Parathyroid adenoma (tissue), 2 donors: Measurements from ENCODE around the gene ZNF616.
"Not testable (repeated sequence)": the region's sequence is repeated elsewhere in the genome, so short reads cannot be mapped to it uniquely, and the experiment has no call there.

ENCODE experiments used
- H2AFZ ChIP-seq: fragments of 300-600 bp; sonication (generic); one replicate; pipeline ENCODE4 v1.7.0; 2017; ENCODE audit warnings: antibody characterized with exemption, mild to moderate bottlenecking
- H3K27ac ChIP-seq: fragments of 300-600 bp; sonication (generic); one replicate; pipeline ENCODE4 v1.7.0; 2017
- H3K27me3 ChIP-seq: fragments of 300-600 bp; sonication (generic); one replicate; pipeline ENCODE4 v1.7.0; 2017; ENCODE audit warnings: low read length; ENCODE audit not compliant: control insufficient read depth, insufficient read depth
- H3K36me3 ChIP-seq: fragments of 300-600 bp; sonication (generic); one replicate; pipeline ENCODE4 v1.7.0; 2017; ENCODE audit warnings: low read length; ENCODE audit not compliant: control insufficient read depth, insufficient read depth
- H3K4me1 ChIP-seq: fragments of 300-600 bp; sonication (generic); one replicate; pipeline ENCODE4 v1.7.0; 2017; ENCODE audit warnings: control low read depth
- H3K4me2 ChIP-seq: fragments of 300-600 bp; sonication (generic); one replicate; pipeline ENCODE4 v1.7.0; 2017; ENCODE audit warnings: low read length
- H3K4me3 ChIP-seq: fragments of 300-600 bp; sonication (generic); one replicate; pipeline ENCODE4 v1.7.0; 2017; ENCODE audit warnings: low read depth, low read length
- H3K79me2 ChIP-seq: fragments of 300-600 bp; sonication (generic); one replicate; pipeline ENCODE4 v1.7.0; 2017; ENCODE audit warnings: control low read depth
- H3K9ac ChIP-seq: fragments of 300-600 bp; sonication (generic); one replicate; pipeline ENCODE4 v1.7.0; 2017; ENCODE audit warnings: mild to moderate bottlenecking
- H3K9me3 ChIP-seq: fragments of 300-600 bp; sonication (generic); one replicate; pipeline ENCODE4 v1.7.0; 2017; ENCODE audit warnings: low read length; ENCODE audit not compliant: control insufficient read depth
- TF ChIP-seq, protein P1 (sequence below): fragments of 300-600 bp; sonication (generic); IDR thresholded peaks from one replicate; pipeline ENCODE4 v1.7.0; 2017; ENCODE audit warnings: antibody characterized with exemption, mild to moderate bottlenecking
- donor health status: primary hyperparathyroidism.

ZNF616 gene

DNA sequence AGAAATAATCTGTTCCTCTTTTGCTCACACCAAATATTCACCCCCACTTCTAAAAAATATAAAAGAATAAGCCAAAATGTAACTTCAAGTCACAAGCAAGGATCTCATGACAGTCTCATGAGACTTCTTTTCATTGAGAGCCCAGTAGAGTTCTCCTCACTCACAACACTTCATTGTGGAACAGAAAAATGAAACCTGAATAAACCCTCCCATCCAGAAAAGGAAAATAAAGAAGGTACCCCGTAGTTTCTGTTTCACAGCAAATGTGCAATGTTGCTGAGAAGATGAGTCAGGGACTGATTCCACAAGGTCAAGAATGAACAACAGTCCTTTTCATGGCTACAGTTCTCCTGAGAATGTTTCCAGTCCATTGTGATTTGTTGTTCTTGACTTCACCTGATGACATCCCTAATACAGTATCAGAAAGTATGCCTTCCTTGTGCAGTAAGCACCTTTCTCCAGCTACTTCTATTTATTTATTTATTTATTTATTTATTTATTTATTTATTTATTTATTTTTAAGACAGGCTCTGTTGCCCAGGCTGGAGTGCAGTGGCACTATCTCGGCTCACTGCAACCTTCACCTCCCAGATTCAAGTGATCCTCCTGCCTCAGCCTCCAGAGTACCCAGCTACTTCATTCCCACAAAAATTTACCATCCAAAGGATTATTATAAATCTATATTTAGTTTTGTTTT is 37.7 kb downstream of the ZNF616 start:
- Histone ChIP-seq H3K4me3 (no peak overlapping the region), H3K4me1 (no peaks in the 10 kb centered on the region), H3K27me3 (no peaks in the 10 kb centered on the region), H3K4me2 (no peak overlapping the region), H2AFZ (no peak overlapping the region), H3K79me2 (no peaks in the 10 kb centered on the region), H3K36me3 (no peaks in the 10 kb centered on the region), H3K9ac (no peak overlapping the region), H3K9me3 (no peaks in the 10 kb centered on the region), H3K27ac (no peak overlapping the region)
- TF ChIP-seq, protein P1, sequence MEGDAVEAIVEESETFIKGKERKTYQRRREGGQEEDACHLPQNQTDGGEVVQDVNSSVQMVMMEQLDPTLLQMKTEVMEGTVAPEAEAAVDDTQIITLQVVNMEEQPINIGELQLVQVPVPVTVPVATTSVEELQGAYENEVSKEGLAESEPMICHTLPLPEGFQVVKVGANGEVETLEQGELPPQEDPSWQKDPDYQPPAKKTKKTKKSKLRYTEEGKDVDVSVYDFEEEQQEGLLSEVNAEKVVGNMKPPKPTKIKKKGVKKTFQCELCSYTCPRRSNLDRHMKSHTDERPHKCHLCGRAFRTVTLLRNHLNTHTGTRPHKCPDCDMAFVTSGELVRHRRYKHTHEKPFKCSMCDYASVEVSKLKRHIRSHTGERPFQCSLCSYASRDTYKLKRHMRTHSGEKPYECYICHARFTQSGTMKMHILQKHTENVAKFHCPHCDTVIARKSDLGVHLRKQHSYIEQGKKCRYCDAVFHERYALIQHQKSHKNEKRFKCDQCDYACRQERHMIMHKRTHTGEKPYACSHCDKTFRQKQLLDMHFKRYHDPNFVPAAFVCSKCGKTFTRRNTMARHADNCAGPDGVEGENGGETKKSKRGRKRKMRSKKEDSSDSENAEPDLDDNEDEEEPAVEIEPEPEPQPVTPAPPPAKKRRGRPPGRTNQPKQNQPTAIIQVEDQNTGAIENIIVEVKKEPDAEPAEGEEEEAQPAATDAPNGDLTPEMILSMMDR = no peak

- no peak overlapping the region for H3K4me3 ChIP-seq
- TF ChIP-seq, protein P1 = no peak
- no peaks in the 10 kb centered on the region for H3K79me2 ChIP-seq
- H2AFZ ChIP-seq = no peak overlapping the region
- no peak overlapping the region for H3K27ac ChIP-seq
- H3K4me2 ChIP-seq = no peak overlapping the region
- H3K9ac ChIP-seq = no peak overlapping the region
- no peaks in the 10 kb centered on the region for H3K9me3 ChIP-seq
- H3K27me3 ChIP-seq = no peaks in the 10 kb centered on the region
- H3K36me3 ChIP-seq = no peaks in the 10 kb centered on the region
- no peaks in the 10 kb centered on the region for H3K4me1 ChIP-seq
Measured at GRCh38 chr19:52099497-52100138, 40.1 kb downstream of the ZNF616 start.

DNA sequence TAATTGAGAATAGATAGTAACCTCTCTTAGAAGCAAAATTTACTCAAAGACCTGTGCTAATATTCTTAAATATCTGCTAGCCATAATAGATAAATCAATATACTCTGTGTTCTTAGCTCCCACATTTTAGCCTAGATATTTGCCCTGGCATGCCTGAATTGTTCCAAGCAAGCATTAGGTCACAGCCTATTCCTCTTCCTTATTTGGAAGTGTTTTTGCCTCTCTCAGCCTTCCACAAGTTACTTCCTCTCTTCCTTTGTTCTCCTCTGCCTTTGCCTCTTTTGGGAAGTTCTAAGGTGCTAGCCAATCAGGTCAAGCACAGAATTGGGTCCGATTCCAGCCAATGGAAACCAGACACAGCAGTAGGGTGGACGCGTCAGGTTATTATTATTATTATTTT is 43.3 kb downstream of the ZNF616 start:
- H3K36me3 ChIP-seq, H3K27ac ChIP-seq, H3K4me2 ChIP-seq, H3K4me1 ChIP-seq, H3K9ac ChIP-seq, H3K9me3 ChIP-seq, H3K79me2 ChIP-seq, H3K4me3 ChIP-seq, H3K27me3 ChIP-seq: not testable (repeated sequence)
- peak overlapping the region; percentile 72 for H2AFZ ChIP-seq

DNA sequence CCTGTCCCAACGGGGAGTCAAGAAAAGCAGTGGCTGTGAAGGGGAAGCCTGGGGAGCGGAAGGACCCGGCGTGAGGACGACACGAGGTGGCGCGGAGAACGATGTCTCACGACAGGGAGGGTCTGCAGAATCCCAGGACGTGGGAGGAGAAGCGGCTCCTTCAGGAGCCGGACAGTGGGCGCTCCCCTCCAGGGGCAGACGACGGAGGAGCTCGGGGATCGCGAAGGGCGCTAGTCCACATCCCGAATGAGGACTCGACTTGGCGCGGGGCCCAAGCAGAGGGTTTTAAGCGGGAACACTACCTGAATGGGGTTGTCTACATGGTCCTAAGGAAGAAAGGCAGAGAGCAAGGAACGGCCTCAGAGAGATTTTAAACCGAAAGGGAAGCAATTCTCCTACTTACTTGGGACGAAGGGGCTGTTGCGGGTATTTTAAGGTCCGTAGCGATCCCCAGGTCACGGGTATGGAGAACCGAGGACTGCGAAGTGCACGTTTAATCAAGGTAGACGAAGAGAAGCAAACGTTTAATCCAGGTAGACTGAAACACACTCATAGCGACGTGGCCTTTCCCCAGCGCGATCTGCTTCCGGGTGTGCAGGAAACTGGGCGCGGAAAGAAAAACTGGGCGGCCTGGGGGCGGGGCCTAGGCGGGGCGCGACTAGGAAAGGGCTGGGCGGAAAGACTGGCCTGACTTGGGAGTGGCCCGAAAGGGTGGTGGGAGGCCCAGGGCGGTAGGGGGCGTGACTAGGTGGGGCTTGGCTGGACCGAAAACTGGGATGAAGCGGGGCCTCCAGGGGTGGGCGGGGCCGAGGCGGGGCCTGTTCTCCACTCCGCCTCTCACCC is 44.3 kb downstream of the ZNF616 start, which contains the start of gene ZNF841:
Gene ZNF841 (minus strand): TSS at position 594 of the 843 bp plus-strand sequence. CDS start 10,964 bp downstream, outside the sequence.
- H3K9me3 ChIP-seq = no peaks in the 10 kb centered on the region
- TF ChIP-seq, protein P1 = peak; percentile 13
- H2AFZ ChIP-seq = peak within 1 kb of the TSS; percentile 75
- H3K36me3 ChIP-seq = no peaks in the 10 kb centered on the region
- peaks cover 4% of the 10 kb centered on the region for H3K79me2 ChIP-seq
- H3K4me1 ChIP-seq = no peaks in the 10 kb centered on the region
- H3K4me2 ChIP-seq = peak within 1 kb of the TSS; percentile 78
- no peaks in the 10 kb centered on the region for H3K27me3 ChIP-seq
- peak within 1 kb of the TSS; percentile 95 for H3K4me3 ChIP-seq
- no peak within 1 kb of the TSS for H3K9ac ChIP-seq
- H3K27ac ChIP-seq = peak within 1 kb of the TSS; percentile 57

DNA sequence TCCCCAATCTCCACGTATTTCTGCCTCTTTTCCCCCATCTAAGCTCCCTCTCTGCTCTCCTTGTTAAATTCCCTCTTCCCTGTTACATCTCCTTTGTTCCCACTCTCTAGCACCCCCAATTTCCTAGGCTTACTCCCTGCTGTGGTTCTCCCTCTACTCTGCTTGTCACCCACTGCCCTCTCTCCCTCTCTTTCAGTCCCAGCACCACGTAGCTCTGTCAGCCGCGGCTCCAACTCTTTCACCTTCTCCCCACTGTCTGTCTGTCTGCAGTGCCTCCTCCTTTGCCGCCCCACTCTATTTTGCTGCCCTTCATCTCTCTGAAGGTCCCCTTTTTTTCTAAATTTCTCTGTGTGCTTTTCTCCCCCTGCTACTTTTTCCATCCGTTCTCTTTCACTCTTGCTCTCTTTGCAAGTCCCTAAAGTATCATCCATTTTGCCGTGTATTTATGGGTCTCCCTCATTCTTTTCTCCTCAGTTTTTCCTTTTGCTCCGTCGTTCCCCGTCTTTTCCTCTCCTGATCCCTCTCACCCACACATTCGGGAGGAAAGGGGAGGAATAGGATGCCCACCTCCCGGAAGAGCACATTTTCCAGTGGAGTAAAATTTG is 45.1 kb downstream of the ZNF616 start:
- TF ChIP-seq, protein P1 = no peak
- H3K4me3 ChIP-seq = peak overlapping the region; percentile 95
- no peaks in the 10 kb centered on the region for H3K36me3 ChIP-seq
- H3K9ac ChIP-seq = no peak overlapping the region
- peak overlapping the region; percentile 75 for H2AFZ ChIP-seq
- H3K79me2 ChIP-seq = peaks cover 4% of the 10 kb centered on the region
- no peaks in the 10 kb centered on the region for H3K9me3 ChIP-seq
- no peaks in the 10 kb centered on the region for H3K27me3 ChIP-seq
- H3K27ac ChIP-seq = peak overlapping the region; percentile 57
- no peaks in the 10 kb centered on the region for H3K4me1 ChIP-seq
- peak overlapping the region; percentile 78 for H3K4me2 ChIP-seq
